CD4-positive, alpha-beta T cell treated with Interleukin-17A for 4 hours (primary cell): ENCODE results near the gene PPP1R2.

ENCODE experiments used
- DNase-seq: peaks from one replicate; pipeline ENCODE4 v3.0.0-alpha.2; 2020; ENCODE audit warnings: mixed read lengths

The PPP1R2 gene

DNA sequence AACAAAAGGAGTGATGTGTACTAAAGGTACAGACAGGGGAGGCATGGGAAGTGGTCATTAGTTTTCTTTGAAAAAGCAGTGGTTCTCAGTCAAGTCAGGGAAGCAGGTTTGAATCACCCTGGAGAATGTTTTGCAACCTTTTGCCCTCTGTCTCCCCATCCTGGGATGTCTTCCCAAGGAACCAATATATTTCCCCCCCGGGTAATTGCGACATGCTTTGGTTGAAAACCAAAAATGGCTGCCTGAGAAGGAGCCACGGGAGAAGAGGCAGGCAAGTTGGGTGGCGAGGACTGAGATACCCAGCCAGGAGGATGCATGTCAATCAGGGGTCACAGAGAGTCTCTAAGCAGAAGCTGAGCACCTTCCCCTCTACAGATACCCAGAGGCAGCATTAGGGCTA is 20.2 kb upstream of the PPP1R2 start:
- no peak for DNase-seq

- no peak for DNase-seq
Measured at GRCh38 chr3:195559723-195560409, 16.7 kb upstream of the PPP1R2 start.

DNA sequence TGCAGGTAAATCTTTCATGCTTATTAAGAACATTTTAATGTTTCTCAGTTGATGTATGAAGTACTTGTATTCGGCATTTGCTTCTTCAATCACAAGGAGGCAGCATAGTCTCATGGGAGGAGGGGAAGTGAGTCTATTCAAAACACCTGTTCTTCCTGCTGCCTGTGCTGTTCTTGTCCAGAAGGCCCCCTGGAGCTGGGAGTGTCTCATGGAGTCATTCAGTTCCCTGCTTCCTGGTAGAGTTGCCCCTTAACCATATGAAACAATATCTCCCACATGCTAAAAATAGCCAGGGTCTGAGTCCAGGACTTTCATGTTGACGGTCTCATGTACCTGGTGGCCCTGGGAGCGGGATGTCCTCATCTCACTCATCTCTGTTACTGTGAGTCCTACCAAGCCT is 15.5 kb upstream of the PPP1R2 start:
- peak; percentile 58 for DNase-seq

DNA sequence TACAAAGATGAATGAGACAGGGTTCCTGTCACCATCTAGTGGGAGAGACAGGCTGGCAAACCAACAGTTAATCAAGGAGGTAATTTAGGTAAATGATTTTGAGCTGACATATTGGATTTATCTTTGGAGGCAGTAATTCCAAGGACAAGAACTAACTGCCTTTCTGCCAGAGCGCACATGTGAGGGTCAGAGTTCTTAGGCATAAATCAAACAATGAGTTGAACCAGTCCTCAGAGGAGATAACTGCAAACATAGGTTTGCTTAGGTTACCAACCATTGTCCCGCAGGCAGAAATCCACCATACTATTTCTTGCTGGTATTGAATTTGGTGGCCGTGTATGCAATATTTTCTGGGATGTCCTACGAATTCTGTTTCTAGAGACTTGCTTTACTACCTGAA is 14.2 kb upstream of the PPP1R2 start:
- no peak for DNase-seq

GRCh38 chr3:195556390-195556789 is 13.3 kb upstream of the PPP1R2 start:
- DNase-seq, result peak; percentile 60

- DNase-seq, result peak; percentile 55
Measured at GRCh38 chr3:195555110-195555509, 12.0 kb upstream of the PPP1R2 start.

DNA sequence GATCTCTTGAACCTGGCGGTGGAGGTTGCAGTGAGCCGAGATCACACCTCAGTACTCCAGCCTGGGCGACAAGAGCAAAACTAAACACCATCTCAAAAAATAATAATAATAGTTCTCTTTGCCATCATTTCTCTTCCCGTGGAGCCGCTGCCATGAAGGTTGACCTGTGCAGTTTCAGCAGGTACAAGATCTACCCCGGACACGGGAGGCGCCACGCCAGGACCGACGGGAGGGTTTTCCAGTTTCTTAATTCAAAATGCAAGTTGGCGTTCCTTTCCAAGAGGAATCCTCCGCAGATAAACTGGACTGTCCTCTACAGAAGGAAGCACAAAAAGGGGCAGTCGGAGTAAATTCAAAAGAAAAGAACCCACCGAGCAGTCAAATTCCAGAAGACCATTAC is 11.3 kb upstream of the PPP1R2 start:
- no peak for DNase-seq

- DNase-seq, result no peak
Measured at GRCh38 chr3:195553268-195553667, 10.1 kb upstream of the PPP1R2 start.

DNA sequence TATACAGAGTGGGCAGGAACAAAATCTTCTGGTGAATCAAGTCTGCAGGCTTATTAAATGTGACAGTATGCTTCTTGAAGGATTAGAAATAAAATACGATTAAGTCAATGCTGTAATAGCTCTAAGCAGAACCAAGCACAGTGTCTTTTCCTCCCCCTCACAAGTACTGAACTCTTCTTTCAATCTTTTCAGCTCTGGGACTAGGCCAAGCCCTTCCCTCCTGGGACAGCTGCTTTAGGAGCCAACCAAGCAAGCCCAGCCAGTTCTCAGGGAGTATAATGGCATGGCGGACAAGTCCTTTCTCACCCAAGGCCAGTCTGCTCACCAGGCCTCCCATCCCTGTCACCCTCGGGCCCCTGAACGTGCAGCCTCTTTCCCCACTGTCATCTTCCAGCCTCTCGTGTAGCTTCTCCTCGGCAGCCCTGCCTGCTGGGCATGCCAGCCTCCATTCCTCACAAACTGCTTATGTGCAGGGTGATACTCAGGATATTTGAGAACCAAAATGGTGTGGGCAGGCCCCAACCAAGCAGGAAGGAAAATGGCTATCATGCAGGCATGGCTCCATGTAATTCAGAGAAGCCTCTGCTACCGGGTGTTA is 8.4 kb upstream of the PPP1R2 start:
- DNase-seq, result no peak

DNA sequence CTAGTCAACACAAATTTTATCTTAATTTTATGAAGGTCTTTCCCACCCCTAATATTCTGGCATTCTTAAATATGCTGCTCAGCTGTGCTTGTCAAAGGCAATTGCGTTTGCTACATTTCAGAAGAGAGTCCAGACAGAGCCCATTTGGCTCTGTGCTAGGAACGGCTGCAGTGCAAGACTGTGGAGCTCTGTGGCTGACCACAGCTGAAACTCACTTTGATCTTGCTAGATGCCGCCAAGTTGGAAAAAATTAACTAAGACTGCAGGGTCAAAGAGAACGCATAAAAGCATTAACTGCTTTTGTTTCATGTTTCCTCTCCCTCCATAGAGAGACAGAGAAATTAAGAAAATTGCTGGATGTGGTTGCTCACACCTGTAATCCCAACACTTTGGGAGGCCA is 7.6 kb upstream of the PPP1R2 start:
- no peak for DNase-seq

DNA sequence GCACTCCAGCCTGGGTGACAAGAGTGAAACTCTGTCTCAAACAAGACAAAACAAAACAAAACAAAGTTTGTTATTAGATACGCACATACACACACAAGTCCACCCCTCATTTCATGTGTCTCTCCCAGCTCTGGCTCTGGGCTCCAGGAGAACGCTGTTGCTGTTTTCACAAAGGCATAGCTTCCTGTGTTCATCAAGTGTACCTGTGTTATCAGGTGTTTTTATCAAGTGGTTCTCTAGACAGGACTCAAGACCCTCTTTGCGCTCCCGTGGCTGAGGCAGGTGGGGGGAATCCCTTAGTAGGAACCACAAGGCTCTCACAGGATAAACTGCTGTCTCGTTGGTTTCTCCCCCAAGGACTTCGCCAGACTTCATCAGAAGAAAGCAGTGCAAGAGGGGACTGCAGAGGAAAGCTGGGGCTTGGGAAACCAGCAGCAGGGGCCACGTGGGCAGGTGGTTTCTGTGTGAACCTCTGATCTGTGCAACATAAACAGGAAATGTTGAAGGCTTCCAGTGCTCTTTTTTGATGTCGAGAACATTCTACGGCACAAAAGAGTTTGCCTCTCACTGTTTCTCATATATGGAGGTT is 6.9 kb upstream of the PPP1R2 start:
- DNase-seq, result peak; percentile 86

- no peak for DNase-seq
Measured at GRCh38 chr3:195548987-195549386, 5.9 kb upstream of the PPP1R2 start.

- no peak for DNase-seq
Measured at GRCh38 chr3:195548501-195548900, 5.4 kb upstream of the PPP1R2 start.

DNA sequence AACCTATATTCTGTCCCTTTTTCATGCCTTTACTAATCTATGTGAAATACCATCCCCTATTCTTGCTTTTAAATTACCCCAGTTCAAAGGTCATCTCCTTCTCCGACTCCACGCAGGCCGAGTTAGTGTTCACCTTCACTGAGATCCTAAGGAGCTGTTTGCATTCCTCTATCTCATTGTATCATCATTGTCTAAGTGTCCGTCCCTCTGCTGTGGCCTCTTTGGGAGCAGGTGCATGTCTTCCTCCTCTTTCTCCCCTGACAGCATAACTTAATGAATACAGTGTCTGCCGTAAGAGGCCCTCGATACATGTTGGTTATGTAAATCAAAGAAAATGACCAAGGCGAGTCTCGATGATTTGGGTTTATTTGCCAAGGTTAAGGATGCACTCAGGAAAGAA is 4.9 kb upstream of the PPP1R2 start:
- DNase-seq, result no peak

- no peak for DNase-seq
Measured at GRCh38 chr3:195546130-195546560, 3.0 kb upstream of the PPP1R2 start.

DNA sequence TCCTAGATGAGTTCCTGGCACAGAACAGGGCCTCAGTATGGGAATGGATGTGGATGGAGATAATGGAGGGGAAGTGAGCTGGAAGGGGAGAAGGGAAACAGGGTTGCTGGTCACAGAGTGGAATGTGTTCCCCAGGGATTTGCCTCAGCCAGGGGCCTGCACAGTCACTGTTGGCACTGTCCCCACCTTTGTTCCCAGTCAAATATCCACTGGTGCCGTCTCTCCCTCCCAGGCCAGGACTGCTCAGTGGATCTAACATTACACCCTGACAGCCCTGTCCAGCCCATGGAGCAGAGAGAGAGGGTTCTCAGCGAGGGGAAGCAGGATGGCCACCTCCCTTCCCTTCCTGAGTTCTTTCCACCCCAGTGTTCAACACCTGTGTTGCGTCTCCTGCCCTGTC is 1.5 kb upstream of the PPP1R2 start:
- DNase-seq, result no peak

DNA sequence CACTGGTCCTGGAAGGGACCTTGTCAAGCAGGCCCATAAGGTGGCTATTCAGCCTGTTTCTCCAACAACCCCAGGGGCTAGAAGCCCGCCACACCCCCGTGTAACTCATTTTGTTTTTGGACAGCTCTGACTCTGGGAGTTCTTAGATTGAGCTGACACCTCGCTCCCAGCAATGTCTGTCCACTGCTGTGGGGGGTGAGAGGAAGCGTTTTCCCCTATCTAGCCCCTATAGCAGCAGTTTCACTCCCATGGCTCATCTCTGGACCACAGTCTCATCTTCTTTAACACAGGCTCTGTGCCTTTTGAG is 1.1 kb upstream of the PPP1R2 start:
- DNase-seq, result no peak

GRCh38 chr3:195543500-195544229 is 540 bp upstream of the PPP1R2 start:
- no peak for DNase-seq

DNA sequence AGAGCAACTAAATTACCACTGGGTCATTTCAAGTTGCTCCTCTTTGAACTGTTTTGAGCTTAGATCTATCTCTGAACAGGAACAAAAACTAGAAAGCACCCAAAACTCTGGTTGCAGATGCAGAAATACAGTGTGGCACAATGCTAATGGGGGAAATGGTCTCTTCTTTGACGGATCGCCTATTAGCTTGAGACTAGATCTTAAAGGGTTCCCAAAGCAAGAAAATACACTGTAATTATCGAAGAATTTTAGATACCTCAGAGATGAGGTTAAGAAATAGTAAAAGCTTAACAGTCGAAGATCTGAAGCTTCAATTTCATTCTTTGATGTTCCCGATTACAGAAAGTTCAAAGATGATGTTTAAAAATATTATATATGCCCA is 818 bp downstream of the PPP1R2 start:
- no peak for DNase-seq

GRCh38 chr3:195540511-195540910 is 2.6 kb downstream of the PPP1R2 start:
- DNase-seq, result peak; percentile 54

GRCh38 chr3:195540027-195540426 is 3.1 kb downstream of the PPP1R2 start:
- DNase-seq, result no peak

GRCh38 chr3:195539479-195539878 is 3.6 kb downstream of the PPP1R2 start:
- DNase-seq, result no peak

DNA sequence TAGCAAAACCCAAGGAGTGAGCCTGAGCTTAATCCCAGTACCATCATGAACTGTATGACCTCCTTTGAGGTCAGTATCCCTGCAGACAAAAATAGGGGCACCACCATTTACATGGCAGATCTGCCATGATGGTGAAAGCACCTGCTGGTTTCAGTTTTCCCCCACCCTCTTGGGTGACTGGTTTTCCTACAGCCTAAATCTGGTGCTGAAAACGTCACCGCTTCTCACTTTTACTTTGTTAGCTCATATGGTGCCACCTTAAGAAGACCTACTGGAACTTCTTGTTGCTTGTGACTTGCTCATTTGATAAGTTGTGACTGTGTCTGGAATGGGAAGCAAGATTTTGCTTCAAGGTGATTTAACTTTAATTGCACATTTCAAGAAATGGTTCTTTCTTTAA is 5.1 kb downstream of the PPP1R2 start:
- peak; percentile 53 for DNase-seq

GRCh38 chr3:195535293-195535692 is 7.8 kb downstream of the PPP1R2 start:
- DNase-seq, result no peak
